Right renal cortex interstitium (tissue), 3 donors: ENCODE results near the gene PANK3. TPM values are rescaled to one million over a fixed set of nuclear protein-coding genes. Genes with fewer than 3 reads are reported as not detected.
A peak's percentile ranks its signal among the peaks of the same experiment; 100 is the strongest.
"Not testable (repeated sequence)": the region's sequence is repeated elsewhere in the genome, so short reads cannot be mapped to it uniquely, and the experiment has no call there.

Source experiments
- DNase-seq, 3 donors: peaks; one replicate each; pipeline ENCODE4 v3.0.0-alpha.2; 2013; ENCODE audit warnings: low read depth in 3 of 3, low spot score in 2 of 3
- polyA plus RNA-seq, 3 donors: library from polyadenylated mRNA; unstranded; fragments of 120-200 nt; gene quantifications; one replicate each; pipeline ENCODE4 v1.2.1, GENCODE V29; 2013; ENCODE audit not compliant: insufficient read length in 3 of 3

Gene PANK3
- polyA plus RNA-seq, 3 donors = 67.1 to 70.6 (median 67.2) TPM

- DNase-seq = not testable (repeated sequence)
Observed at GRCh38 chr5:168596122-168596521, 17.0 kb upstream of the PANK3 start.

- no peak for DNase-seq
Observed at GRCh38 chr5:168592014-168592368, 12.8 kb upstream of the PANK3 start.

GRCh38 chr5:168591302-168592013 lies 12.3 kb upstream of the PANK3 start:
- DNase-seq = no peak

- no peak for DNase-seq
Observed at GRCh38 chr5:168590666-168591065, 11.5 kb upstream of the PANK3 start.

- DNase-seq = no peak
Observed at GRCh38 chr5:168587987-168588386, 8.8 kb upstream of the PANK3 start.

GRCh38 chr5:168585119-168585856 lies 6.1 kb upstream of the PANK3 start:
- no peak for DNase-seq

- no peak for DNase-seq
Observed at GRCh38 chr5:168583742-168584482, 4.7 kb upstream of the PANK3 start.

- not testable (repeated sequence) for DNase-seq
Observed at GRCh38 chr5:168580814-168581469, 1.8 kb upstream of the PANK3 start.

- DNase-seq = no peak
Observed at GRCh38 chr5:168580227-168580508, 1.0 kb upstream of the PANK3 start.

- peak; percentile 93 to 98 (median 94) for DNase-seq
Observed at GRCh38 chr5:168579488-168580226, 489 bp upstream of the PANK3 start.

GRCh38 chr5:168578006-168578405 lies 1.2 kb downstream of the PANK3 start:
- DNase-seq = no peak

- DNase-seq = no peak
Observed at GRCh38 chr5:168575391-168576372, 3.5 kb downstream of the PANK3 start.

GRCh38 chr5:168574156-168574555 lies 5.0 kb downstream of the PANK3 start:
- DNase-seq = not testable (repeated sequence)

GRCh38 chr5:168573663-168574062 lies 5.5 kb downstream of the PANK3 start:
- DNase-seq = not testable (repeated sequence)

GRCh38 chr5:168570490-168571328 lies 8.5 kb downstream of the PANK3 start:
- no peak for DNase-seq

GRCh38 chr5:168568738-168569137 lies 10.4 kb downstream of the PANK3 start:
- no peak for DNase-seq

- no peak for DNase-seq
Observed at GRCh38 chr5:168563959-168564358, 15.2 kb downstream of the PANK3 start.

GRCh38 chr5:168562279-168562678 lies 16.9 kb downstream of the PANK3 start:
- DNase-seq = no peak
